Activated naive CD4-positive, alpha-beta T cell (primary cell): Measurements from ENCODE around the gene SLC19A3.
"Not testable (repeated sequence)": the region's sequence is repeated elsewhere in the genome, so short reads cannot be mapped to it uniquely, and the experiment has no call there.

Experiments
- DNase-seq, 4 experiments: peaks; one replicate each; lab custom pipeline; 2025; lab: John Stamatoyannopoulos, UW

The SLC19A3 gene

GRCh38 chr2:227703280-227703732 is 14.5 kb downstream of the SLC19A3 start:
- DNase-seq = no peak

DNA sequence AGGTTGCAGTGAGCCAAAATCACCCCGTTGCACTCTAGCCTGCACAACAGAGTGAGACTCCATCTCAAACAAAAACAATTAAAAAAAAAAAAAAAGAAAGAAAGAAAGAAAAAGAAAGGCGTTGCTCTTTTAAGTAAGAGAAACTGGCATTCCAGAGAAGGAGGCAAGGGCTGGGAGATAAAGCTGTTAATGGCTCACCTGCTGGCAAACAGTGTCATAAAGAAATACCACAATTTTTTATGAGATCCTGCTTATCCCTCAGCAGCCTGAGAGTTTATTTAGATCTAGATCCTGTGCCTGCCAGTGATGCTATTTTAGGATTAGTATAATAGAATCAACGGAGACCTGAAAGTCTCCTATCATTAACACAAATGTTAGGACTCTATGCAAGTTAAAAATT is 16.3 kb downstream of the SLC19A3 start:
- no peak for DNase-seq

GRCh38 chr2:227696990-227697679 is 20.7 kb downstream of the SLC19A3 start:
- no peak for DNase-seq

GRCh38 chr2:227687189-227687588 is 30.6 kb downstream of the SLC19A3 start:
- no peak for DNase-seq

- DNase-seq = no peak
Measured at GRCh38 chr2:227684258-227684657, 33.6 kb downstream of the SLC19A3 start.

DNA sequence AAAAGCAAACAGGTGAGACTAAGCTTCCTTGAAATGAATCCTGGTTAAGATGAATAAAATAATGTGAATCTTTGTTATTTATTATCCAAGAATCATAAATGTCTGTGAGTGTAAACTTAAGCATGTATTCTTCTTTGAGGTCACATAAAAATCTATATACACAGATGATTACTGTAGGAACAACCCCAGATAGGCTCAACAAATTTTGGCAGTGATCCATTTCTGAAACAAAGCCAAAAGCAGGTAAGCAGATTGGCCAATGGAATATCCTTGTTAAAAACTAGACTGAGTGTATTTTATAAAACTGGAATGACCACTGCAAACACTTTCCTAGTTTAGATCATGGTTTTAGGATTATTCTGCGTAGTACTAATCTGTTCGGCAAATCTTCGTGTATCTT is 39.9 kb downstream of the SLC19A3 start:
- DNase-seq = no peak

GRCh38 chr2:227674485-227674884 is 43.3 kb downstream of the SLC19A3 start:
- DNase-seq = no peak

DNA sequence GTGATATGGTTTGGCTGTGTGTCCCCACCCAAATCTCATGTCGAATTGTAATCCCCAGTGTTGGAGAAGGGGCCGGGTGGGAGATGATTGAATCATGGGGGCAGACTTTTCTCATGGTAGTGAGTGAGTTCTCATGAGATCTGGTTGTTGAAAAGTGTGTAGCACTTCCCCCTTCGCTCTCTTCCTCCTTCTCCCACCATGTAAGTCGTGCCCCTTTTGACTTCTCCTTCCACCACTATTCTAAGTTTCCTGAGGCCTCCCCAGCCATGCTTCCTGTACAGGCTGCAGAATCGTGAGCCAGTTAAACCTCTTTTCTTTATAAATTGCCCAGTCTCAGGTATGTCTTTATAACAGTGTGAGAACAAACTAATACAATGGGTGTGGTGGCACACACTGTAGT is 44.2 kb downstream of the SLC19A3 start:
- DNase-seq = not testable (repeated sequence)

- DNase-seq = no peak
Measured at GRCh38 chr2:227671170-227671905, 46.5 kb downstream of the SLC19A3 start.

DNA sequence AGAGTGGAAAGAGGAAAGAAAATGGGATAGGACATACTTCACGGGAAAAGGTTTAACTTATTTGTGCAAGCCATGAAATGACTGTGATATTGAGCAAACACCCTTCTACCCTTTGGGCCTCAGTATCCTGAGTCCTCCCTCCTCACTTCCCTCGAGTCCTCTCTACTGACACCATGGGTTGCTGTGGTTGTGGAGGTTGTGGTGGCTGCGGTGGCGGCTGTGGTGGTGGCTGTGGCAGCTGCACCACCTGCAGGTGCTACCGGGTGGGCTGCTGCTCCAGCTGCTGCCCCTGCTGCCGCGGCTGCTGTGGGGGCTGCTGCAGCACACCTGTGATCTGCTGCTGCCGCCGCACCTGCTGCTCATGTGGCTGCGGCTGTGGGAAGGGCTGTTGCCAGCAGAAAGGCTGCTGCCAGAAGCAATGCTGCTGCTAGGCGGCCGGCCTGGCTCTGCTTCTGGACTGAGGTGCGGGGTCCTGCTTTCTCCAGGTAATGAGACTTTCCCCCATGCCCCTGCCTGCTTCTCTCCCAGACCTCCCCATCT is 51.1 kb downstream of the SLC19A3 start, which contains the start of gene SCYGR5:
TSS of gene SCYGR5 (plus strand) at position 174 of the 540 bp plus-strand sequence. CDS start at position 174, 0 bp downstream.
- DNase-seq = not testable (repeated sequence)

- no peak for DNase-seq
Measured at GRCh38 chr2:227665189-227665940, 52.5 kb downstream of the SLC19A3 start.

GRCh38 chr2:227661827-227662226 is 56.0 kb downstream of the SLC19A3 start:
- no peak for DNase-seq

DNA sequence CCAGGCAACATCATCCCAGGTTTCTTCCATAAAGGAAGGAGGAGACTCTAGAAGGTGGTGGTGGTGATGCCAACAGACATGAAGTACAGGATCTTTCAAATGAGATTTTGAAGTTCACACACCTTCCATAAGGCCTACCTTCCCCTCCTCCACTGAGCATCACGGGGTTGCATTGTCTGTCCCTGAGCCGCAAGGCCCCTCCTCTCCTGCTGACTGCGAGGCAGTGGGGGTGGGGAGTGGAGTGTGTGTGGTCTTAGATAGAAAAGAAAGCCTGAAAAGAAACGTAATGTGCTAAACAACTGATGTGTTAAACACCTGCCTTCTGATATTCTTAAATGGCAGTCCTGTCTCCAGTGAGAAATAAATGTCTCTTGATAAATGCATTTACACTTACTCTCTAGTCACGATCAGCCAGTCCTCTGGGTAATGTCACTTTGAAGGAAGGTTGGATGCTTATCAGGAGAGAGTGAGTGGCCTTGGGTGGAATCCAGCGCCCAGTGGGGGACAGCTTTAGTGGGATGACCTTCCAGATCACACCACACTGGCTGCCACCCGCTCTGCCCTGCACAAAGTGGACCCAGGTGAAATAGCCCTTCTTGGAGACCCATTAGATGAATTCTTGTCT is 56.7 kb downstream of the SLC19A3 start:
- no peak for DNase-seq

DNA sequence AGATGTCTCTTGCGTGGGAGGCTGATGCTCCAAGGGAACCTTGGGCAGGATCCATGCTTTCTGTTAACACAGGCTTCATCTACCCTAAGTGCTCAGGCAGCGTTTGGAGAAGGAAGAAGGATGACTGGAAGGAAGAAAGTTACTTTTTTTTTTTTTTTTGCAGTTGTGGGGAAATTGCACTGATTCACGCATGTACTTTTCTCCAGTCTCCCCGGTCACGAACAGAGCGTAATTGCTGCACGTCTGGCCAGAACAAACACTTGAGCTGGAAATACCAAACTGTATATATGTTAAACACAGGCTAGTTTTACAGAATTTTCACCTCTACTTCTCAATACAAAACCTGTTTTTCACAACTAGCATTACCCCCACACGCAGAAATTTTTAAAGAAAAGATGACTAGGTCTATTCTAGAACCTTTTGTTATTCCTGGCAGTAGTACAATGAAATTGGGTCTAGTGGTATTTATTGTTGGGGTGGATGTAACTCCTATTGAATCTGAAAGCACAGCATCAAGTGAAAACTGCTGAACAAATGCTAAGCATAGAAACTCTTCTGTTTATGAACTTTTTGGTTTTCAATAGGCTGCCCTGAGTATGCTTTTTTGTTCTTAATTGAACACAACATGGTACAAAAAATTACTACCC is 60.5 kb downstream of the SLC19A3 start:
- no peak for DNase-seq

DNA sequence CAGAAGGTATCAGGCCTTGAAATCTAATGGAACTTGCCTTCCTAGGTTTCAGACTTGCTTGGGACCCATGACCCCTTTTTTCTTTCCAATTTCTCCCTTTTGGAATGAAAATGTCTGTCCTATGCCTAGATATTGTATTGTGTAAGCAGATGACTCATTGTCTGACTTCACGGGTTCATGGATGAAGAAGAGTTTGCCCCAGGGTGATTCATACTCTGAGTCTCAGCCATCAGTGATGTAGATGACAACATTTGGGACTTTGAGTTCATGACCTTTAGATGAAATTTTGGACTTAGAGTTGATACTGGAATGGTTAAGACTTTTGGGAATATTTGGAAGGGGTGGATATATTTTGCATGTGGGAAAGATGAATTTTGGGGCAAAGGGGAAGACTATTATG is 62.4 kb downstream of the SLC19A3 start:
- no peak for DNase-seq

- no peak for DNase-seq
Measured at GRCh38 chr2:227654426-227654825, 63.4 kb downstream of the SLC19A3 start.

- DNase-seq = no peak
Measured at GRCh38 chr2:227653419-227653818, 64.4 kb downstream of the SLC19A3 start.

- DNase-seq = no peak
Measured at GRCh38 chr2:227643990-227644551, 73.8 kb downstream of the SLC19A3 start.

GRCh38 chr2:227642656-227643055 is 75.2 kb downstream of the SLC19A3 start:
- no peak for DNase-seq

GRCh38 chr2:227634201-227634600 is 83.6 kb downstream of the SLC19A3 start:
- no peak for DNase-seq
